Measurements from ENCODE around the gene ZBED1. TPM values are rescaled to one million over a fixed set of nuclear protein-coding genes. Genes with fewer than 3 reads are reported as not detected.
"Not testable (repeated sequence)": the region's sequence is repeated elsewhere in the genome, so short reads cannot be mapped to it uniquely, and the experiment has no call there.

The ZBED1 gene
- total RNA-seq, 2 experiments from 2014 or later = 35.3 to 37.0 TPM

DNA sequence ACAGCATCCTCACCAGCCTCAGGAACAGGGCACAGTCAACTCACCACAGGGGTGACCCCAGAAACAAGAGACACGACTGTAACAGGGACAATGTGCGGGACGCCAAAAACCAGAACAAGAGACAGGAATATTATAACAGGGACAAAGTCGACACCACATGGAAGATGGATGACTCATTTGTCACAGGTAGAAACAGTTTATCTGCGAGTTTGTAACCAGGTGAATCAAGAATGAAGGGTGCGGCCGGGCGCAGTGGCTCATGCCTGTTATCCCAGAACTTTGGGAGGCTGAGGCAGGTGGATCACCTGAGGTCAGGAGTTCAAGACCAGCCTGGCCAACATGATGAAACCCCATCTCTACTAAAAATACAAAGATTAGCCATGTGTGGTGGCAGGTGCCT is 44.7 kb downstream of the ZBED1 start:
- POLR2A ChIA-PET; H3K27ac Mint-ChIP-seq; H3K9me3 Mint-ChIP-seq; H3K4me3 Mint-ChIP-seq; DNase-seq; ATAC-seq (ENCODE audit: low read depth); H3K4me1 Mint-ChIP-seq; H3K27me3 Mint-ChIP-seq: not testable (repeated sequence)
- peaks cover 10% of the 10 kb centered on the region for H3K36me3 Mint-ChIP-seq

DNA sequence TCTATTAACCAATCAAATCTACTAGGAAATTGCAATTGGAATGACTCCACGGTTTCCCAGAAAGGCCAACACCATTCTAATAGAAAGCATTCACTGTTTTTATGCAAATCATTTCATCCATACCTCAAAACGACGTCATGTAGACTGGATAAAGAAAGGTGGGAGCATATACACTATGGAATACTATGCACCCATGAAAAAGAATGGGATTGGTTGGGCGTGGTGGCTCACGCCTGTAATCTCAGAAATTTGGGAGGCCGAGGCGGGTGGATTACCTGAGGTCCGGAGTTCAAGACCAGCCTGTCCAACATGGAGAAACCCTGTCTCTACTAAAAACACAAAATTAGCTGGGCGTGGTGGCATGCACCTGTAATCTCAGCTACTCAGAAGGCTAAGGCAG is 46.2 kb downstream of the ZBED1 start:
- H3K4me3 Mint-ChIP-seq; H3K4me1 Mint-ChIP-seq; ATAC-seq (ENCODE audit: low read depth); POLR2A ChIA-PET; H3K27me3 Mint-ChIP-seq; DNase-seq; H3K27ac Mint-ChIP-seq; H3K9me3 Mint-ChIP-seq: not testable (repeated sequence)
- peaks cover 10% of the 10 kb centered on the region for H3K36me3 Mint-ChIP-seq

- no peak for DNase-seq
- ATAC-seq (ENCODE audit: low read depth) = no peak
- Mint-ChIP-seq H3K36me3 (peaks cover 6% of the 10 kb centered on the region), H3K4me1 (peaks cover 6% of the 10 kb centered on the region), H3K9me3 (peaks cover 6% of the 10 kb centered on the region), H3K4me3 (no peak overlapping the region), H3K27ac (no peak overlapping the region), H3K27me3 (no peaks in the 10 kb centered on the region)
- POLR2A ChIA-PET = no interaction called here
Measured at GRCh38 chrX:2452799-2453198, 48.0 kb downstream of the ZBED1 start.

DNA sequence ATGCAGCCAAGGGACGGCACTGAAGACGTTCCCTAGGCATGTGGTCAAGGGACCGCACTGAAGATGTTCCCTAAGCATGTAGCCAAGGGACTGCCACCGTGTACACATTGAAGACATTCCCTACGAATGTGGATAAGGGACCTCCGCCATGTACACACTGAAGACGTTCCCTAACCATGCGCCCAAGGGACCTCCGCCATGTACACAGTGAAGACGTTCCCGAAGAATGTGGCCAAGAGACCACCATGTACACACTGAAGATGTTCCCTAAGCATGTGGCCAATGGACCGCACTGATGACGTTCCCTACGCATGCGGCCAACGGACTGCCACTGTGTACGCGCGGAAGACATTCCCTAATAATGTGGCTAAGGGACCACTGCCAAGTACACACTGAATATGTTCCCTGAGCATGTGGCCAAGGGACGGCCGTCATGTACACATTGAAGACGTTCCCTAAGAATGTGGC is 48.4 kb downstream of the ZBED1 start:
- ATAC-seq (ENCODE audit: low read depth) (no peak), DNase-seq (no peak)
- POLR2A ChIA-PET = no interaction called here
- Mint-ChIP-seq H3K4me3 (no peak overlapping the region), H3K27me3 (no peaks in the 10 kb centered on the region), H3K27ac (no peak overlapping the region), H3K9me3 (peaks cover 6% of the 10 kb centered on the region), H3K36me3 (peaks cover 6% of the 10 kb centered on the region), H3K4me1 (peaks cover 6% of the 10 kb centered on the region)

GRCh38 chrX:2451501-2452316 is 49.1 kb downstream of the ZBED1 start:
- Mint-ChIP-seq H3K4me1 (peaks cover 6% of the 10 kb centered on the region), H3K36me3 (peaks cover 6% of the 10 kb centered on the region), H3K9me3 (peaks cover 6% of the 10 kb centered on the region), H3K27me3 (no peaks in the 10 kb centered on the region), H3K27ac (no peak overlapping the region), H3K4me3 (no peak overlapping the region)
- ATAC-seq (ENCODE audit: low read depth) (no peak), DNase-seq (no peak)
- POLR2A ChIA-PET = no interaction called here

- no peak overlapping the region for H3K4me3 Mint-ChIP-seq
- peaks cover 6% of the 10 kb centered on the region for H3K4me1 Mint-ChIP-seq
- H3K36me3 Mint-ChIP-seq = peaks cover 8% of the 10 kb centered on the region
- POLR2A ChIA-PET = no interaction called here
- ATAC-seq (ENCODE audit: low read depth) (no peak), DNase-seq (no peak)
- H3K27ac Mint-ChIP-seq = no peak overlapping the region
- no peaks in the 10 kb centered on the region for H3K27me3 Mint-ChIP-seq
- H3K9me3 Mint-ChIP-seq = peaks cover 6% of the 10 kb centered on the region
Measured at GRCh38 chrX:2450681-2451080, 50.1 kb downstream of the ZBED1 start.

DNA sequence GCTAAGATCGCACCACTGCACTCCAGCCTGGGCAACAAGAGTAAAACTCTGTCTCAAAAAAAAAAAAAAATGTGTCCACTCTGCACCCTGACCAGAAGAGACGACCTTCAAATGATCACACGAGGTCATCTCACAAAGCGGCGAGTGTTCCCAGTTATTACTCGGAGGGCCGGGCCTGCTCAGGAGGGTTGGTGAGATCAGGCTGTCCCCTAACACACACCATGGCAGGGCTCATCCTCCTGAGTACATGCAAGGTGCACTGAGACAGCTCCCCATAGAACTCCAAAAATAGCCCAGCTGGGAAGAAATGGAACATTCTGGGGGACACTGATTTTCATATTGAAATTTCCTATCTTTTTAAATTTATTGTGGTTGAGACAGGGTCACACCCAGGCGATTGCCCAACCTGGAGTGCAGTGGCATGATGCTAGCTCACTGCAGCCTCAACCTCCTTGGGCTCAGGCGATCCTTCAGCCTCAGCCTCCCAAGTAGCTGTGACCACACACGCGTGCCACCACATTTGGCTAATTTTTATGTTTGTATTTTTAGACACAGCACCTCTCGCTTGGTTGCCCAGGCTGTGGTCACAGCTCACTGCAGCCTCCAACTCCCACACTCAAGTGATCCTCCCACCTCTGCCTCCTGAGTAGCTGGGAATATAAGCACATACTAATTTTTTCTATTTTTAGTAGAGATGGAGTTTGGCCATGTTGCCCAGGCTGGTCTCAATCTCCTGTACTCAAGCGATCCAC is 51.5 kb downstream of the ZBED1 start:
- ATAC-seq (ENCODE audit: low read depth) (no peak), DNase-seq (no peak)
- peaks cover 6% of the 10 kb centered on the region for H3K4me1 Mint-ChIP-seq
- peaks cover 6% of the 10 kb centered on the region for H3K9me3 Mint-ChIP-seq
- no peak overlapping the region for H3K4me3 Mint-ChIP-seq
- H3K27ac Mint-ChIP-seq = no peak overlapping the region
- POLR2A ChIA-PET = no interaction called here
- no peaks in the 10 kb centered on the region for H3K27me3 Mint-ChIP-seq
- H3K36me3 Mint-ChIP-seq = peaks cover 8% of the 10 kb centered on the region

GRCh38 chrX:2447484-2447883 is 53.3 kb downstream of the ZBED1 start:
- H3K4me3 Mint-ChIP-seq = no peak overlapping the region
- POLR2A ChIA-PET = no interaction called here
- ATAC-seq (ENCODE audit: low read depth) = no peak

GRCh38 chrX:2446815-2447214 is 54.0 kb downstream of the ZBED1 start:
- peaks cover 3% of the 10 kb centered on the region for H3K36me3 Mint-ChIP-seq
- H3K9me3 Mint-ChIP-seq = no peaks in the 10 kb centered on the region
- H3K27ac Mint-ChIP-seq = no peak overlapping the region
- POLR2A ChIA-PET = no interaction called here
- peaks cover 6% of the 10 kb centered on the region for H3K4me1 Mint-ChIP-seq
- H3K27me3 Mint-ChIP-seq = no peaks in the 10 kb centered on the region
- no peak for ATAC-seq (ENCODE audit: low read depth)
- no peak overlapping the region for H3K4me3 Mint-ChIP-seq
- no peak for DNase-seq

More at GRCh38 chrX:2447484-2447883, 53.3 kb downstream of the ZBED1 start:
- H3K9me3 Mint-ChIP-seq = peaks cover under 1% of the 10 kb centered on the region
- no peaks in the 10 kb centered on the region for H3K27me3 Mint-ChIP-seq
- H3K4me1 Mint-ChIP-seq = peaks cover 6% of the 10 kb centered on the region
- no peak overlapping the region for H3K27ac Mint-ChIP-seq
- peaks cover 5% of the 10 kb centered on the region for H3K36me3 Mint-ChIP-seq
- DNase-seq = no peak

- POLR2A ChIA-PET = no interaction called here
- Mint-ChIP-seq H3K27ac (no peak overlapping the region), H3K9me3 (peaks cover 1% of the 10 kb centered on the region), H3K4me1 (peaks cover 3% of the 10 kb centered on the region), H3K4me3 (no peak overlapping the region), H3K27me3 (no peaks in the 10 kb centered on the region), H3K36me3 (peaks cover 7% of the 10 kb centered on the region)
- ATAC-seq (ENCODE audit: low read depth) = no peak
- no peak for DNase-seq
Measured at GRCh38 chrX:2445662-2446623, 54.8 kb downstream of the ZBED1 start.

DNA sequence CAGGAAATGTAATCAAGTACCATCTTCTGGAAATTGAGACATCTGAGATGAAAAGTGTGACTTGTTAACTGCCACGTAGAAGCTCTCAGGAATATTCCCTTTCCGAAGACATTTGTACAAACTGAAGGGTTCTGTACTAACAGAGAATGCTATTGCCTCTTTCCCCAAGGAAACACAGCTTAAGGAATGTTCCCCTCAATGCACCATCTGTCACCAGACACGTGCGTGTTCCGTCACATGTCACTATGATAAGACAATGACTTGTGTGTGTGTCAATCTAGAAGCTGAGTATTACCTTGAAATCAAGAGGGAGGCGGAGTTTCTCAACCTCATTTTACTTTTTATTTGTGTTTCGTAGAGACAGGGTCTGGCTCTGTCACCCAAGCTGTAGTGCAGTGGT is 58.1 kb downstream of the ZBED1 start:
- H3K9me3 Mint-ChIP-seq = peaks cover 4% of the 10 kb centered on the region
- no peak overlapping the region for H3K27ac Mint-ChIP-seq
- ATAC-seq (ENCODE audit: low read depth) (no peak), DNase-seq (no peak)
- no peaks in the 10 kb centered on the region for H3K4me1 Mint-ChIP-seq
- H3K36me3 Mint-ChIP-seq = peaks cover 17% of the 10 kb centered on the region
- no peak overlapping the region for H3K4me3 Mint-ChIP-seq
- POLR2A ChIA-PET = no interaction called here
- no peaks in the 10 kb centered on the region for H3K27me3 Mint-ChIP-seq

DNA sequence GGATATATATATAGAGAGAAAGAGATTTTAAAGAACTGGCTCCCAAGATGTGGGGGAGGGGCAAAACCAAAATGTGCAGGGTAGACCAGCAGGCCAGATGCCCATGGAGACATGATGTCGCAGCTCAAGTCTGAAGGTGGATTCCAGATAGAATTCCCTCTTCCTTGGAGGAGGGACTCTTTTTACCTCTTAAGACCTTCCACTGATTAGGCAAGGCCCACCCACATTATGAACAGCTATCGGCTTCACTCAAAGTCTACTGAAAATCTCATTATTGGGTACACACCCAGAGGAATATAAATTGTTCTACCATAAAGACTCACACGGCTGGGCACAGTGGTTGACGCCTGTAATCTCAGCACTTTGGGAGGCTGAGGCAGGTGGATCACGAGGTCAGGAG is 59.3 kb downstream of the ZBED1 start:
- peaks cover 4% of the 10 kb centered on the region for H3K9me3 Mint-ChIP-seq
- POLR2A ChIA-PET = no interaction called here

GRCh38 chrX:2439613-2440012 is 61.2 kb downstream of the ZBED1 start:
- ATAC-seq (ENCODE audit: low read depth) (no peak), DNase-seq (no peak)
- Mint-ChIP-seq H3K4me3 (no peak overlapping the region), H3K27me3 (no peaks in the 10 kb centered on the region), H3K9me3 (peaks cover 4% of the 10 kb centered on the region), H3K27ac (no peak overlapping the region), H3K4me1 (no peaks in the 10 kb centered on the region), H3K36me3 (peaks cover 22% of the 10 kb centered on the region)
- POLR2A ChIA-PET = no interaction called here

More for the DNA sequence above, 59.3 kb downstream of the ZBED1 start:
- H3K36me3 Mint-ChIP-seq = peaks cover 18% of the 10 kb centered on the region
- H3K27ac Mint-ChIP-seq = no peak overlapping the region
- H3K4me3 Mint-ChIP-seq = no peak overlapping the region
- ATAC-seq (ENCODE audit: low read depth) = no peak
- H3K27me3 Mint-ChIP-seq = no peaks in the 10 kb centered on the region
- no peaks in the 10 kb centered on the region for H3K4me1 Mint-ChIP-seq
- no peak for DNase-seq
